ENCODE data around the gene OPRM1.

GRCh38 chr6:154219250-154219649, 180.2 kb downstream of the OPRM1 start:
- TF ChIP-seq REST (IDR thresholded peaks at IDR 0.05; ENCODE audit: insufficient read depth in 1 of 2, low read depth in 2 of 2, low read length in 2 of 2) (no peak), POLR2AphosphoS5 (IDR thresholded peaks at IDR 0.05; ENCODE audit: low read depth, low read length) (no peak)
